Progenitor cell of endocrine pancreas (in vitro differentiated cells): ENCODE measurements around the gene SNED1. TPM values are rescaled to one million over a fixed set of nuclear protein-coding genes. Genes with fewer than 3 reads are reported as not detected.

Experiments used
- DNase-seq: peaks from one replicate; pipeline ENCODE4 v3.0.0; 2021; ENCODE audit warnings: low spot score; ENCODE audit not compliant: unreplicated experiment
- H3K27ac Mint-ChIP-seq: 2 replicates; pipeline ENCODE4 v1.8.0; 2021; ENCODE audit warnings: mild to moderate bottlenecking, moderate library complexity, mixed read lengths
- H3K27me3 Mint-ChIP-seq: 2 replicates; pipeline ENCODE4 v1.8.0; 2021; ENCODE audit warnings: mixed read lengths
- H3K36me3 Mint-ChIP-seq: 2 replicates; pipeline ENCODE4 v1.8.0; 2022; ENCODE audit warnings: mixed read lengths; ENCODE audit not compliant: insufficient read depth
- H3K4me1 Mint-ChIP-seq: 2 replicates; pipeline ENCODE4 v1.8.0; 2021; ENCODE audit warnings: low read depth, mixed read lengths
- H3K4me3 Mint-ChIP-seq: 2 replicates; pipeline ENCODE4 v1.8.0; 2021; ENCODE audit warnings: low read depth, mild to moderate bottlenecking, moderate library complexity, mixed read lengths
- H3K9me3 Mint-ChIP-seq: 2 replicates; pipeline ENCODE4 v1.8.0; 2021; ENCODE audit warnings: low read depth, mixed read lengths
- total RNA-seq: library from RNA; stranded (reverse); gene quantifications from 2 replicates; pipeline ENCODE4 v1.2.1, GENCODE V29; 2021
- TF ChIP-seq, protein P1 (sequence below): fragments of 200-600 bp; sonication (generic); IDR thresholded peaks from one replicate; pipeline ENCODE4 v1.5.0; 2021; ENCODE audit warnings: antibody characterized with exemption, mild to moderate bottlenecking; ENCODE audit not compliant: unreplicated experiment

Gene SNED1
- total RNA-seq, 1 donor from 2014 or later = 2.2 TPM

DNA sequence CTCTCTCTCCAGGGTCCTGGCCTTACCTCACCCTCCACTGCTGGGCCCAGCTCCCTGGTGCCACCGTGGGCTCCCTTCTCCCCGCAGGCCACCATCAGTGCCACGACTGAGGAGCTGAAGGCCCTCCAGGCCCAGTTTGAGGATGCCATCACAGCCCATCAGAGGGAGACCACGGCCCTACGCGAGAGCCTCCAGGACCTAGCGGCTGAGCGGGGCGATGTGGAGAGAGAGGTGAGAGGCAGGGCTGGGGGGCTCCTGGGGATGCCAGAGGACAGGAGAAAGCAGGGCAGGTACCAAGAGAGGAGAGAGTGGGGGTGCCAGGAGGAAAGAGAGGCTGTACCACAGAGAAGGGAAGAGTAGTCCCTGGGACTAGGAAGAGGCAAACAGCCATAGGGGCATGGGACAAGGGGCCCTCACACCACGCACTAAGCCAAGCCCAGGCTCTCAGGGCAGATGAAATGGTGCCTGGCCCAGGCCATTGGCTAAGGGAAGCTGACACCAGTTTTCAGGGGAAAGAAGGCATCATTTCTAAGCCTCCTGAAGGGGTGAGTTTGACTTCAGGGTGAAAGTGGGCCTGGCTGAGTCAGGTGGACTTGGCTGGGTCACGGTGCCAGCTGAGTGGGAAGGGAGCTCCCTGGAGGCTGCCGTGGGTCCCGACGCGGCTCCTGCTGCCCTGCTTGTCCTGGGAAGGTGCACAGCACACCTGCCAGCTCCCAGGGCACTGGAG, 39.0 kb upstream of the SNED1 start:
- Mint-ChIP-seq H3K27me3 (peaks cover 11% of the 10 kb centered on the region), H3K9me3 (no peaks in the 10 kb centered on the region), H3K27ac (peak overlapping the region; percentile 49), H3K4me3 (no peak overlapping the region), H3K36me3 (no peaks in the 10 kb centered on the region), H3K4me1 (peaks cover 9% of the 10 kb centered on the region)
- DNase-seq = peak; percentile 9
- TF ChIP-seq, protein P1, sequence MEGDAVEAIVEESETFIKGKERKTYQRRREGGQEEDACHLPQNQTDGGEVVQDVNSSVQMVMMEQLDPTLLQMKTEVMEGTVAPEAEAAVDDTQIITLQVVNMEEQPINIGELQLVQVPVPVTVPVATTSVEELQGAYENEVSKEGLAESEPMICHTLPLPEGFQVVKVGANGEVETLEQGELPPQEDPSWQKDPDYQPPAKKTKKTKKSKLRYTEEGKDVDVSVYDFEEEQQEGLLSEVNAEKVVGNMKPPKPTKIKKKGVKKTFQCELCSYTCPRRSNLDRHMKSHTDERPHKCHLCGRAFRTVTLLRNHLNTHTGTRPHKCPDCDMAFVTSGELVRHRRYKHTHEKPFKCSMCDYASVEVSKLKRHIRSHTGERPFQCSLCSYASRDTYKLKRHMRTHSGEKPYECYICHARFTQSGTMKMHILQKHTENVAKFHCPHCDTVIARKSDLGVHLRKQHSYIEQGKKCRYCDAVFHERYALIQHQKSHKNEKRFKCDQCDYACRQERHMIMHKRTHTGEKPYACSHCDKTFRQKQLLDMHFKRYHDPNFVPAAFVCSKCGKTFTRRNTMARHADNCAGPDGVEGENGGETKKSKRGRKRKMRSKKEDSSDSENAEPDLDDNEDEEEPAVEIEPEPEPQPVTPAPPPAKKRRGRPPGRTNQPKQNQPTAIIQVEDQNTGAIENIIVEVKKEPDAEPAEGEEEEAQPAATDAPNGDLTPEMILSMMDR = no peak

DNA sequence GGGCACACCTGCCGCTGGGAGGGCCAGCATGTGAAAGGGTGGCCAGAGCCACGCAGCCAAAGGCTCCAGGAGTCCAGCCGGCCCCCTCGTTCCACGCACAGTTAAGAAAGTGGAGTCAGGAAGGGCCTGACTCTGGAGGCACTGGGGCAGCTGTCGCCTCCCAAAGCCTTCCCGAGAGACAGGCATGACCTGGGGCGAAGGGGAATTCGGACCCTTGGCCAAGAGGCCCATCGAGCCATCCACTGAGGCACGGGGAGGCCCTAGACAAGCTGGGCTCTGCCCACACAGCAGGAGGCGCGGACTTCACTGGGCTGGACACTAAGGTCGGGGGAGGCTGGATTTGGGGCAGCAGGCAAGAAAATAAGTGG, 38.5 kb upstream of the SNED1 start:
- Mint-ChIP-seq H3K27me3 (peaks cover 5% of the 10 kb centered on the region), H3K36me3 (no peaks in the 10 kb centered on the region), H3K4me3 (no peak overlapping the region), H3K9me3 (no peaks in the 10 kb centered on the region), H3K27ac (no peak overlapping the region), H3K4me1 (peaks cover 9% of the 10 kb centered on the region)
- TF ChIP-seq, protein P1 = no peak
- no peak for DNase-seq

DNA sequence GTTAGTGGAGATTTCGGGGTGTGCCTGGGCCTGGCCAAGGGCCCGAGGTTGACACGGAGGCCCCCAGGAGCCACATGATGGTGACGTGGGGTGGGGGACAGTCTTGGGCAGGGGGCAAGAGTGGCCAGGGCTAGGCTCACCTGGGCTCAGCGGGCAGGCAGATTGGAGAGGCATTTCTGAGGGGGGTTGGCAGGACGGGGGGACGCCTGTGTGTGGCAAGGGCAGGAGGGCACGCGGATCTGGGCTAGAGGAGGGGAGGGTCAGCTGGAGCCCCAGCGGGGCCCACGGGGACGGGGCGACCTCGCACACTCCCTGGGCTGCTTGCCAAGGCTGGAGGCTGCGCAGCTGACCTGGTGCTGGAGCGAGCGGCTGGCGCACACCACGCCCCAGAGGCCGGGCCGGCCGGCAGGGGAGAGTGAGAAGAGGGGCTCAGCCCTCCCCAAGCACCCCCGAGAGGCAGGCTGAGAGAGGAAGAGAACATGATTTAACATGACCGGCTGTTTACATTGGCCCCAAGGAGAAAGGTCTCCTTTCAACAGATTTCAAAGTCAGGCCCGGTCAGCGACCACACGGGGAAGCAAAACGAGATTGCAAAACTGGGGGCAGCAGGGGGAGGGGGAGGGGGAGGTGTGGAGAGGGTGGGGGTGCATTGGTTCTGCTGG, 38.0 kb upstream of the SNED1 start:
- Mint-ChIP-seq H3K9me3 (no peaks in the 10 kb centered on the region), H3K36me3 (no peaks in the 10 kb centered on the region), H3K27ac (peak overlapping the region; percentile 74), H3K4me3 (no peak overlapping the region), H3K27me3 (peaks cover under 1% of the 10 kb centered on the region), H3K4me1 (peaks cover 9% of the 10 kb centered on the region)
- DNase-seq = peak; percentile 9
- TF ChIP-seq, protein P1 = no peak

DNA sequence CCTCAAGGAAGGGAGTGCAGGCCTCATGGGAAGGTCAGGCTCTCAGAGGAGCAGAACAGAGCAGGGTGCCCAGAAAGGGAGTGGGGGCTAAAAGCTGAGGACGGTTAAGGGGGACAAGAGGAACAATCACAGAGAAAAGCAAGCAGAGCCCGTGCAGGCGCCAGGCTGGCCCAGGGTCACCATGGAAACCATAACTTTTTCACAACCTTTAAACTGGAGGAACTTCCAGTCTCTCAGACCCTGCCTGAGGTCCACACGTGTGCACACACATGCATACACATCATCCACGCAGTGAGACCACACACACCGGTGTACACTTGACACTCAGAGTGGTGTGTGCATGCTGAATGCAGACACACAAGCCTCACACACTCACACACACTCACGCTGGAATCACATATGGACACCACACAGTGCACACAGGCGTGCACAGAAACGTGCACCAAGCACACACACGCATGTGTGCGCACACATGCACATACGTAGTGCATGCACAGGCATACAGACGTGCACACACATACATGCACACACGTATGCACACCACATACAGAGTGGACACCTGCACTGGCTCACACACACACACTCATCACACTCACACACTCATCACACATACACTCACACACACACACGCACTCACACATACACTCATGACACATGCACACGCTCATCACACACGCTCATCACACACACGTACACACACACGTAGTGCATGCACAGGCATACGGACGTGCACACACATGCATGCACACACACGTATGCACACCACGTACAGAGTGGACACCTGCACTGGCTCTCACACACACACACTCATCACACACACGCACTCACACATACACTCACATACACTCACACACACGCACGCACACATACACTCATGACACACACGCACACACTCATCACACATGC, 37.2 kb upstream of the SNED1 start:
- H3K4me1 Mint-ChIP-seq = peaks cover 9% of the 10 kb centered on the region

More for the DNA sequence above, 37.2 kb upstream of the SNED1 start:
- no peaks in the 10 kb centered on the region for H3K9me3 Mint-ChIP-seq
- DNase-seq = peak; percentile 9
- no peak overlapping the region for H3K4me3 Mint-ChIP-seq
- peak overlapping the region; percentile 74 for H3K27ac Mint-ChIP-seq
- no peaks in the 10 kb centered on the region for H3K36me3 Mint-ChIP-seq
- TF ChIP-seq, protein P1 = no peak
- H3K27me3 Mint-ChIP-seq = no peaks in the 10 kb centered on the region
